GM18520 (cell line): ENCODE results near the gene B3GNT5.

Experiments
- ATAC-seq: cut with Tn5 transposase; IDR thresholded peaks from one replicate; pipeline ENCODE4 v1.9.1; 2021; ENCODE audit not compliant: unreplicated experiment

The B3GNT5 gene

GRCh38 chr3:183265157-183265642 is 12.1 kb downstream of the B3GNT5 start:
- no peak for ATAC-seq

DNA sequence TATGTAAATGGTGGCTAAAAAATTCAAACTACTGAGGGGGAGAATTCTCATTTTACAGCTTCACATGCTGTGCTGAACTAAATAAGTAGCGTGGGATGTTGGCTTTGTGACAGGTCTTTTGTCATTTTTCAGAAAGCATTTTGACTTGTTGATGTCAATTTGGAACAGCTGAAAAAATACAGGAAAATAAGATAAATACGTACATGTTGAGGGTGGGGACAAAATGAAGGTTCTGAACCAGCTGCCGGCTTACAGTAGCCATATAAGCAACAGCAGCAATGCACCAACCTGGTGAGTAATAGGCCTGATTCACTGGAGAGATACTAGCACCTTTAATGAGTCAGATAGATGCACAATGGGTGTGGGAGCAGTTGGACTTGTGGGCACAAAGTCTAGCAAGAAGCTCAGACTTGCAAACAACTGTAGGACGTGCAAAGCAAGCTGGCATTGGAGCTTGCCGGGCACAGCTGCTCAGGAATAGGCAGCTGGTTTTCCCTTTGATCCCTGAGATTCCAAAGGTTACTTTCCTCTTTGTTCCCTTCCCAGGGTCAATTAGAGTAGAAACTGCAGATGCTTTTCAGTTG is 12.9 kb downstream of the B3GNT5 start:
- ATAC-seq, result no peak

DNA sequence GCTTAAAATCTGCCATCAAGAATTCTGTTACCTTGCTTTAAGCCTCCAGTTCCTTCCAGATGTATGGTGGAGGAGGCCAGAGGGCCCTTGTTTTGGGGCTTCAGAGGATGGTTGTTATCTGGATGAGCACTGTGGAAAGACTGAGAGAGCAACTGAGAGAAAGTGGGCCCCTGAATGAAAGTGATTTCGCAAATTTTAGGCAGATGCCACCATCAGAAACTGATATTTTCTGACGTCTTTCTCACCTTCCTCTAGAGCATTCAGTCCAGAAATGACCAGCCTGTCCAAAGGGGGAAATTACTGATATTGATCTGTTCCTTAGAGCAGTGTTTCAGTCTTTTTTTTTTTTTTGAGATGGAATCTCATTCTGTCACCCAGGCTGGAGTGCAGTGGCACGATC is 13.4 kb downstream of the B3GNT5 start:
- no peak for ATAC-seq

DNA sequence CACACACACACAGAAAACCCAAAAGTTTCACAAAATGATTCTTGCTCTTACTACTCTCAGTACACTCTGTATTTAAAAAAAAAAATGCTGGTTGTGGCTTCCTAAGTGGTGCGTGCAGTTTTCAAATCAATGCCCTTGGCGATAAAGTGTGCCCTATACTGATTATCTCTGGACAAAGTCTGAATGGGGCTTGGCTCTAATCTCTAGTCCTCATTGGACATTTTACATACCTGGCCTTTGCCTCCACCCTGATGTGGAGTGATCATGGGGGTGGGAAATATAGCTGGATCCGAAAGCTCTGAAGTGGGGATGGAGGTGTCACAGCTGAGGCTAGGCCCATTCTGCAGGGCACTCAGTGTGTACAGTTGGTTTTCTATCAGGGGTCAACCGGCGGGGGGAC is 14.1 kb downstream of the B3GNT5 start:
- ATAC-seq, result no peak

DNA sequence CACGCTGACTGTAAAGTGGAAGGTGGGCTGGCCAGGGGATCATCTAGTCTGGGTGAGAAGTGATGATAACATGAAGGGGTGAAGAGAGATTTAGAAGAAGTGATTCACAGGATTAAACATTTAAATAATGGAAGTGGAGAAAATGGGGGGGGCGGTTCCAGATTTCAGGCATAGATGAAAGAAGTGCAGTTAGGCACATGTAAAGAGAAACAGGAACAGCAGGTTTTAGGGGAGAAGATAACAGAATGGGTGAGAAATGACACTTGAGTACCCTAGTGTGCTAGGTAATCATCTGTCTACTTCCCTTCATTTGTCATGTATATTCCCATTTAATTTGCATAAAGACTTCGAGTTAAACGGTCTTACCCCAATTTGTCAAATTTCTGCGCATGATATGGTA is 15.3 kb downstream of the B3GNT5 start:
- no peak for ATAC-seq

DNA sequence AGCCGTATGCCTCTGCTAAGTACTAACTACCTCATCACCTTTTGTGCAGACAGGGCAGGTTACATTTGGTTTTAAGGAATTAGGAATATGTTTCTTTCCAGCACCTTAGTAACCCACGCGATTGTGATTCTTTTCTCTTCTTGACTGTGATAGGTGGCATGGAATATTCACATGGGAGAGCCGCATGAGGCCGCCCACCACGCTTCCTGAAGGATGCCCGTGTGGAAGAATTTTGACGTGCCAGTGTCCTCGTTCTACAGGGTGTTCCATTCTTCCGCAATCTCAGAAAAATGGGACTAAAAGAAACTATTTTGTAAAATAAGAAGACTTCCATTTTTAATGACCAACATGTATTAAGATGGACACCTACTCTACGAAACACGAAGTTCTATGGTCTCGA is 16.3 kb downstream of the B3GNT5 start:
- no peak for ATAC-seq

DNA sequence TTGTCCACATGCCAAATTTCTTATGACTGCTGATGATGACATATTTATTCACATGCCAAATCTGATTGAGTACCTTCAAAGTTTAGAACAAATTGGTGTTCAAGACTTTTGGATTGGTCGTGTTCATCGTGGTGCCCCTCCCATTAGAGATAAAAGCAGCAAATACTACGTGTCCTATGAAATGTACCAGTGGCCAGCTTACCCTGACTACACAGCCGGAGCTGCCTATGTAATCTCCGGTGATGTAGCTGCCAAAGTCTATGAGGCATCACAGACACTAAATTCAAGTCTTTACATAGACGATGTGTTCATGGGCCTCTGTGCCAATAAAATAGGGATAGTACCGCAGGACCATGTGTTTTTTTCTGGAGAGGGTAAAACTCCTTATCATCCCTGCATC is 17.3 kb downstream of the B3GNT5 start:
- no peak for ATAC-seq

- no peak for ATAC-seq
Measured at GRCh38 chr3:183272142-183272541, 19.1 kb downstream of the B3GNT5 start.

DNA sequence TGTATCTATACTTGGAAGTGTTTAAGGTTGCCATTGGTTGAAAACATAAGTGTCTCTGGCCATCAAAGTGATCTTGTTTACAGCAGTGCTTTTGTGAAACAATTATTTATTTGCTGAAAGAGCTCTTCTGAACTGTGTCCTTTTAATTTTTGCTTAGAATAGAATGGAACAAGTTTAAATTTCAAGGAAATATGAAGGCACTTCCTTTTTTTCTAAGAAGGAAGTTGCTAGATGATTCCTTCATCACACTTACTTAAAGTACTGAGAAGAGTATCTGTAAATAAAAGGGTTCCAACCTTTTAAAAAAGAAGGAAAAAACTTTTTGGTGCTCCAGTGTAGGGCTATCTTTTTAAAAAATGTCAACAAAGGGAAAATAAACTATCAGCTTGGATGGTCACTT is 19.7 kb downstream of the B3GNT5 start:
- no peak for ATAC-seq

- no peak for ATAC-seq
Measured at GRCh38 chr3:183274609-183275008, 21.6 kb downstream of the B3GNT5 start.

- no peak for ATAC-seq
Measured at GRCh38 chr3:183275418-183275817, 22.4 kb downstream of the B3GNT5 start.

GRCh38 chr3:183275937-183276336 is 22.9 kb downstream of the B3GNT5 start:
- no peak for ATAC-seq

DNA sequence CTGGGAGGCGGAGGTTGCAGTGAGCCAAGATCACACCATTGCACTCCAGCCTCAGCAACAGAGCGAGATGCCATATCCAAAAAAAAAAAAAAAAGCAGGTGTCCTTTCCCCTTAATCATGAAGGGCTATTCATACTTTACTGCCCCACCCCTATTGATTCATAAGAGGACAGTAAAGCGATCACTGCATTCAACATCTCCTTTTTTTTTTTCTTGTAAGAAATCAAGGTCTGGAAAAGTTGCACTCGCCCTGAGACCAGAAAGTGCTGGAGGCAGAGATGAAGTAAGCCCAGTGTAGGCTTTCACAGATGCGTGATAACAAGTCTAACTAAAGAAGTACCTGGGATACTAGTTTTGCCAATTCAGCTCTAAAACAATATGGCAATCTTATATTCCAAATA is 24.2 kb downstream of the B3GNT5 start:
- no peak for ATAC-seq

DNA sequence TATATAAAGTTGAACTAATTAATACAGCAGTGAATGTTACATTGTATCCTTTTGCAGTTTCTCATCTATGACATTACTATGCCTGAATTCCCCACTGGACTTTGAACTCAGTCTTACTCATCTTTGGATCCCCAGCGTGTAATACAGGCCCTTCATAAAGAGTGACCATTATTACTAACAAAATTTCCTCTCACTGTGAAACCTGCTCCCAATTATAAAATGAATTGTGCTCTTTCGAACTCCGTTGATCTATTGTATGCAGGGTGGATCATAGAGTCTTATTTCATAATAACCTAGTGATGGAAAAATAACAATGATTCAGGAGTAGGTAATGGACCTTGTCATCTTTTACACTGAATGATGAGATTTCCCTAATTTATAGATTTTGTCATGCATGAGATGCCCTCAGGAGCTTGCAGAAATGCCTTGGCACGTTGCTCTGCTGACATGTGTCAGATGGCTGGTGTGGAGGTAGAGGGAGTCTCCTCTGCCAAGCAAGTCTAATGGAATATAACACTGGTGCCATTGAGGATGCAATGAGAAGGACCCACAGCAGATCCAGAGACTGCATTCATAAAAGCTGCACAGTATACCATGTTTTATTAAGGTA is 25.5 kb downstream of the B3GNT5 start:
- ATAC-seq, result no peak

- ATAC-seq, result no peak
Measured at GRCh38 chr3:183279371-183279770, 26.3 kb downstream of the B3GNT5 start.

GRCh38 chr3:183281126-183281797 is 28.2 kb downstream of the B3GNT5 start:
- ATAC-seq, result no peak

- no peak for ATAC-seq
Measured at GRCh38 chr3:183283886-183284285, 30.8 kb downstream of the B3GNT5 start.

- ATAC-seq, result no peak
Measured at GRCh38 chr3:183284570-183284969, 31.5 kb downstream of the B3GNT5 start.

- ATAC-seq, result no peak
Measured at GRCh38 chr3:183285318-183285717, 32.3 kb downstream of the B3GNT5 start.

DNA sequence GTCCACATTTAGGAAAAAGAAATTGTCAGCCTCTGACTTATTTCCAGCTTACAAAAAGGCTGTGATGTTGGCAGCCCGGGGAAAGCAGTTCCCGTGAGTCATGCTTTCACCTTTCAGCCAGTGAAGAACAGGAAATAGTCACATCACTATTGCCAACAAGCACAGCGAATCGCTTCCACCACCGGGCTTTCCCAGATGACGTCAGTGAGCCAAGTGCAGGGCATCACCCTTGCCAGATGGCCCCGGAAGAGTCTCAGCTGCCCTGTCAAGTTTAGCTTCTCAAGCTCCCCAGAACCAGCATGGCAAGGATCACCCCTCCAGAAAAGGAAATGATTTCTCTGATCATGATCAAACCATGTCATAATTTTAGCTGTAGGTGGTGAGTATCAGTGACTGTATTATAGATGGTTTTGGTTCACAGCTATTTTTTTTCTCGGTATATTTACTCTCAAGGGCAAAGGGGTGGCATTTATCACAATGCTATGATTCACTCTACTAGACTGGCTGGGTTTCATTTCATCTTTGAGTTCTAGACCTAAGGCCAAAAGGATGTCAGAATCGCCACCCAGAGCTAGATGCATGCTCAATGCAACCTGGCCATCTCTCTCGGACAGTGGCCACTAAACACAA is 32.9 kb downstream of the B3GNT5 start:
- ATAC-seq, result peak; percentile 92

- ATAC-seq, result no peak
Measured at GRCh38 chr3:183287301-183287971, 34.4 kb downstream of the B3GNT5 start.
